HL-60 (cell line): ENCODE measurements around the gene FAM156B.

Experiments used
- CTCF ChIP-seq: IDR thresholded peaks from one replicate; pipeline ENCODE4 v1.5.1; 2011; ENCODE audit warnings: low read length, control low read depth, inconsistent platforms; ENCODE audit not compliant: insufficient read depth
- GABPA ChIP-seq: IDR thresholded peaks from 2 replicates; pipeline ENCODE4 v1.6.1; 2012; ENCODE audit warnings: low read depth
- POLR2AphosphoS5 ChIP-seq: IDR thresholded peaks from 2 replicates; pipeline ENCODE4 v1.6.1; 2012; ENCODE audit warnings: low read depth

GRCh38 chrX:52874661-52875060 is 22.5 kb upstream of the FAM156B start:
- TF ChIP-seq GABPA (no peak), CTCF (no peak), POLR2AphosphoS5 (no peak)
